Endothelial cell of umbilical vein (primary cell): ENCODE data around the gene MTR. TPM values are rescaled to one million over a fixed set of nuclear protein-coding genes. Genes with fewer than 3 reads are reported as not detected.

ENCODE experiments used
- BruUV-seq: library from RNA; stranded (reverse); fragments of 400-500 nt; replicated peaks from 2 replicates; lab custom pipeline; 2021; lab: Mats Ljungman, UMichigan
- CTCF ChIA-PET: fragments of 300-600, 350-600 bp; sonication (Branson Sonifier 250); formaldehyde crosslinking; loops from one replicate; lab custom pipeline; 2021; ENCODE audit warnings: antibody characterized with exemption, inconsistent platforms; lab: Charles Lee
- POLR2A ChIA-PET: fragments of 300-600, 350-600 bp; sonication (Branson Sonifier 250); formaldehyde crosslinking; loops from one replicate; lab custom pipeline; 2021; ENCODE audit warnings: antibody characterized with exemption, inconsistent platforms; lab: Charles Lee
- DNase-seq: peaks from one replicate; pipeline ENCODE4 v3.0.0-alpha.2; 2011; ENCODE audit warnings: low read depth, low spot score
- FAIRE-seq: peaks from 2 replicates; lab custom pipeline; 2011; peaks lifted over from hg19 to GRCh38; lab: Jason Lieb, UNC
- H2AFZ ChIP-seq: 2 replicates; pipeline ENCODE4 v1.6.0; 2012; ENCODE audit warnings: low read depth, low read length, control low read depth, inconsistent platforms
- H3K27ac ChIP-seq: 2 replicates; pipeline ENCODE4 v1.5.1; 2011; ENCODE audit warnings: low read depth, mild to moderate bottlenecking, control low read depth, low read length, moderate library complexity; ENCODE audit not compliant: insufficient read depth
- H3K27me3 ChIP-seq, 2 experiments: 2 replicates each; pipeline versions ENCODE4 v1.6.0 to v1.6.1; 2011; ENCODE audit warnings: low read length in 2 of 2, mixed read lengths in 1 of 2; ENCODE audit not compliant: control insufficient read depth in 2 of 2, insufficient read depth in 2 of 2
- H3K36me3 ChIP-seq, 2 experiments: 2 replicates in 1 of 2; 3 replicates in 1 of 2; pipeline ENCODE4 v1.5.1; 2011; ENCODE audit warnings: low read length in 2 of 2, mild to moderate bottlenecking in 1 of 2, moderate library complexity in 1 of 2; ENCODE audit not compliant: control insufficient read depth in 2 of 2, insufficient read depth in 2 of 2; ENCODE audit errors: extremely low read depth in 1 of 2
- H3K4me1 ChIP-seq: 3 replicates; pipeline ENCODE4 v1.5.1; 2011; ENCODE audit warnings: mild to moderate bottlenecking, low read length; ENCODE audit not compliant: control insufficient read depth, insufficient read depth; ENCODE audit errors: extremely low read depth
- H3K4me2 ChIP-seq: 2 replicates; pipeline ENCODE4 v1.6.1; 2011; ENCODE audit warnings: low read length, control low read depth, mixed read lengths; ENCODE audit not compliant: insufficient read depth
- H3K4me3 ChIP-seq, 3 experiments: fragments of 200-600 bp in 1 of 3; sonication (generic), shearing (Covaris generic) in 1 of 3; replicated peaks in 1 of 3; 2 replicates each; pipeline ENCODE4 v1.5.1; 2011 to 2016; ENCODE audit warnings: control low read depth in 3 of 3, low read length in 3 of 3, mild to moderate bottlenecking in 2 of 3, inconsistent platforms in 1 of 3, low read depth in 1 of 3, moderate library complexity in 1 of 3; ENCODE audit not compliant: insufficient read depth in 1 of 3
- H3K79me2 ChIP-seq: 2 replicates; pipeline ENCODE4 v1.6.0; 2012; ENCODE audit warnings: low read length, inconsistent platforms; ENCODE audit not compliant: control insufficient read depth, insufficient read depth
- H3K9ac ChIP-seq: replicated peaks from 2 replicates; pipeline ENCODE3; 2011; ENCODE audit warnings: low read length, control low read depth; ENCODE audit not compliant: insufficient read depth; ENCODE audit errors: extremely low read depth
- H3K9me1 ChIP-seq: replicated peaks from 3 replicates; pipeline ENCODE4 v1.6.0; 2011; ENCODE audit warnings: mild to moderate bottlenecking, low read length; ENCODE audit not compliant: control insufficient read depth, insufficient read depth; ENCODE audit errors: extremely low read depth
- H3K9me3 ChIP-seq: replicated peaks from 2 replicates; pipeline ENCODE4 v1.5.1; 2012; ENCODE audit warnings: low read length, inconsistent platforms; ENCODE audit not compliant: control insufficient read depth, insufficient read depth
- H4K20me1 ChIP-seq: replicated peaks from 2 replicates; pipeline ENCODE3; 2011; ENCODE audit warnings: mild to moderate bottlenecking, low read length; ENCODE audit not compliant: control insufficient read depth, insufficient read depth; ENCODE audit errors: extremely low read depth
- EZH2 ChIP-seq: IDR thresholded peaks from 2 replicates; pipeline ENCODE4 v1.6.1; 2012; ENCODE audit warnings: borderline replicate concordance, low read depth, mild to moderate bottlenecking, moderate library complexity, low read length, inconsistent platforms; ENCODE audit not compliant: severe bottlenecking
- FOS ChIP-seq: IDR thresholded peaks from 2 replicates; pipeline ENCODE4 v1.6.1; 2011; ENCODE audit warnings: mild to moderate bottlenecking, low read length, moderate library complexity, borderline replicate concordance; ENCODE audit not compliant: insufficient read depth
- GATA2 ChIP-seq: IDR thresholded peaks from 2 replicates; pipeline ENCODE4 v1.7.0; 2011; ENCODE audit warnings: low read depth, mild to moderate bottlenecking, moderate library complexity, mixed read lengths, low read length; ENCODE audit not compliant: insufficient read length, insufficient read depth
- JUN ChIP-seq: IDR thresholded peaks from 2 replicates; pipeline ENCODE4 v1.6.1; 2011; ENCODE audit warnings: borderline replicate concordance, low read depth; ENCODE audit not compliant: insufficient read length, insufficient read depth
- MYC ChIP-seq: IDR thresholded peaks from one replicate; pipeline ENCODE4 v1.6.1; 2011; ENCODE audit warnings: mild to moderate bottlenecking, low read depth, low read length
- POLR2A ChIP-seq: IDR thresholded peaks from 2 replicates; pipeline ENCODE4 v1.6.1; 2012; ENCODE audit warnings: low read depth, mild to moderate bottlenecking, control low read depth, low read length
- POLR2AphosphoS5 ChIP-seq: IDR thresholded peaks from 2 replicates; pipeline ENCODE4 v1.6.1; 2012; ENCODE audit warnings: low read depth, mild to moderate bottlenecking, control low read depth, low read length, moderate library complexity; ENCODE audit not compliant: insufficient read depth
- dilution Hi-C: fragments of 300-500 bp; cut with MboI; formaldehyde crosslinking; loops from one replicate; pipeline ENCODE4 v1.15.0; 2019; ENCODE audit warnings: low sequenced_read_pairs; ENCODE audit not compliant: extremely low pct_ligation_motif_present
- intact Hi-C: fragments of 100-400 bp; cut with micrococcal nuclease; formaldehyde crosslinking; loops from one replicate; pipeline ENCODE4 v1.10.0; 2022
- polyA plus RNA-seq, 4 experiments: library from polyadenylated mRNA; depleted of rRNA in 3 of 4; stranded (reverse) in 3 of 4; unstranded in 1 of 4; fragments of >200 nt; gene quantifications; 2 replicates each; pipeline versions ENCODE4 v1.2.1 to v1.2.3, GENCODE V29; 2011 to 2012; ENCODE audit warnings: missing spikeins in 1 of 4
- total RNA-seq: library from RNA; stranded (reverse); gene quantifications from 2 replicates; pipeline ENCODE4 v1.2.3, GENCODE V29; 2021
- TF ChIP-seq, protein P1 (sequence below): IDR thresholded peaks from 2 replicates; pipeline ENCODE4 v1.6.1; 2011; ENCODE audit not compliant: insufficient read depth, insufficient read length
- TF ChIP-seq, protein P2 (sequence below), 2 donors: IDR thresholded peaks; 1 replicate in 1 of 2; 2 replicates in 1 of 2; pipeline ENCODE4 v1.5.1; 2011; ENCODE audit warnings: low read length in 2 of 2, mild to moderate bottlenecking in 2 of 2, moderate library complexity in 2 of 2, control low read depth in 1 of 2, inconsistent platforms in 1 of 2, low read depth in 1 of 2; ENCODE audit not compliant: insufficient read depth in 1 of 2; ENCODE audit errors: extremely low read depth in 1 of 2

Gene MTR
- total and polyA plus RNA-seq, 2 donors (not counting 3 experiments of a cell fraction or from before 2014, with no cell fraction given) = 6.7 to 45.2 TPM

DNA sequence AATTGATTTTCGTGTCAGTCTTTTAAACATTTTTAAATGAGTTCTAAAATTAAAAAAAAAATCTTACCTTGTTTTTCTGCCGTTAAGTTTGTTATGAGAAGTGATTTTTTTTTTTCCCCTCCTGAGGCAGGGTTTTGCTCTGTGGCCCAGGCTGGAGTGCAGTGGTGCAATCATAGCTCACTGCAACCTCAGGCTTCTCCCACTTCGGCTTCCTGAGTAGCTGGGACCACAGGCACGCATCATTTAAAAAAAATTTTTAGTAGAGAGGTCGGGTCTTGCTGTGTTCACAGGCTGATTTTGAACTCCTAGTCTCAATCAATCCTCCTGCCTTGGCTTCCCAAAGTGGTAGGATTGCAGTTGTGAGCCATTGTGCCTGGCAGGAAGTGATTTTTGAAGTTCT, 41.1 kb downstream of the MTR start:
- Histone ChIP-seq H3K9ac (no peak overlapping the region), H3K9me3 (no peaks in the 10 kb centered on the region), H3K9me1 (no peaks in the 10 kb centered on the region), H3K27ac (no peak overlapping the region), H3K4me3 (no peak overlapping the region), H4K20me1 (no peaks in the 10 kb centered on the region), H3K36me3 (peaks cover 17 to 19% of the 10 kb centered on the region in 2 experiments), H2AFZ (no peak overlapping the region), H3K4me2 (no peak overlapping the region), H3K27me3 (no peaks in the 10 kb centered on the region), H3K4me1 (no peaks in the 10 kb centered on the region), H3K79me2 (no peaks in the 10 kb centered on the region)
- DNase-seq (no peak), FAIRE-seq (no peak)
- dilution Hi-C loops (no loop called here), intact Hi-C loops (no loop called here)
- POLR2A ChIA-PET = no interaction called here
- TF ChIP-seq POLR2AphosphoS5 (no peak), EZH2 (no peak)
- TF ChIP-seq, protein P1, sequence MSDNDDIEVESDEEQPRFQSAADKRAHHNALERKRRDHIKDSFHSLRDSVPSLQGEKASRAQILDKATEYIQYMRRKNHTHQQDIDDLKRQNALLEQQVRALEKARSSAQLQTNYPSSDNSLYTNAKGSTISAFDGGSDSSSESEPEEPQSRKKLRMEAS = no peak
- BruUV-seq = no TSS peak
- CTCF ChIA-PET = no interaction called here

DNA sequence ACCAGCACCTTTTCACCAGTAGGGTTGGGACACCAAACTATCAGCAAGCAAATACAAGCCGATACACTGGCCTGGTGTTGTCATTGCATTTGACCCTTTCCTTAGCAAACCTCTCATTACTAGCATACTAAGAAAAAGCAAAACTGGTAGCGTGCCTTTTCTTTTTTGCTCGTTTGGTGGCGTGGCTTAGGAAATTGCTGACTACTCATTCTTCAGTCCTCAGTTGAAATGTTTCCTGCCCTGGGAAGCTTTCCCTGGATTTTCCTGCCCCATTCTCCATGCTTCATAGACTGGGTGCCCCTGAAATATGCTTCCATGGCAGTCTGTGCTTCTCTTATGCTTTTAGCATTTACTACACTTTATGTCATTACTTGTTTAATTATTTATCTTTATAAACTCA, 42.0 kb downstream of the MTR start:
- BruUV-seq = no TSS peak
- POLR2A ChIA-PET = no interaction called here
- dilution Hi-C loops = no loop called here

More for the DNA sequence above, 42.0 kb downstream of the MTR start:
- FAIRE-seq (no peak), DNase-seq (no peak)
- TF ChIP-seq POLR2A = no peak
- no peak for TF ChIP-seq FOS
- no peak for TF ChIP-seq POLR2AphosphoS5
- no peak for TF ChIP-seq JUN
- TF ChIP-seq GATA2 = no peak
- no peak for TF ChIP-seq EZH2
- no peak for TF ChIP-seq MYC
- TF ChIP-seq, protein P1 = no peak
- TF ChIP-seq, protein P2, sequence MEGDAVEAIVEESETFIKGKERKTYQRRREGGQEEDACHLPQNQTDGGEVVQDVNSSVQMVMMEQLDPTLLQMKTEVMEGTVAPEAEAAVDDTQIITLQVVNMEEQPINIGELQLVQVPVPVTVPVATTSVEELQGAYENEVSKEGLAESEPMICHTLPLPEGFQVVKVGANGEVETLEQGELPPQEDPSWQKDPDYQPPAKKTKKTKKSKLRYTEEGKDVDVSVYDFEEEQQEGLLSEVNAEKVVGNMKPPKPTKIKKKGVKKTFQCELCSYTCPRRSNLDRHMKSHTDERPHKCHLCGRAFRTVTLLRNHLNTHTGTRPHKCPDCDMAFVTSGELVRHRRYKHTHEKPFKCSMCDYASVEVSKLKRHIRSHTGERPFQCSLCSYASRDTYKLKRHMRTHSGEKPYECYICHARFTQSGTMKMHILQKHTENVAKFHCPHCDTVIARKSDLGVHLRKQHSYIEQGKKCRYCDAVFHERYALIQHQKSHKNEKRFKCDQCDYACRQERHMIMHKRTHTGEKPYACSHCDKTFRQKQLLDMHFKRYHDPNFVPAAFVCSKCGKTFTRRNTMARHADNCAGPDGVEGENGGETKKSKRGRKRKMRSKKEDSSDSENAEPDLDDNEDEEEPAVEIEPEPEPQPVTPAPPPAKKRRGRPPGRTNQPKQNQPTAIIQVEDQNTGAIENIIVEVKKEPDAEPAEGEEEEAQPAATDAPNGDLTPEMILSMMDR (IDR thresholded peaks at IDR 0.05; ENCODE audit: extremely low read depth in 1 of 2, insufficient read depth in 1 of 2, low read depth in 1 of 2, low read length in 2 of 2) = no peak
- no peaks in the 10 kb centered on the region for H4K20me1 ChIP-seq
- H3K4me3 ChIP-seq = no peak overlapping the region
- intact Hi-C loops = no loop called here
- H3K27me3 ChIP-seq = no peaks in the 10 kb centered on the region
- no peak overlapping the region for H2AFZ ChIP-seq
- CTCF ChIA-PET = no interaction called here
- no peak overlapping the region for H3K4me2 ChIP-seq
- H3K9me3 ChIP-seq = no peaks in the 10 kb centered on the region
- no peak overlapping the region for H3K27ac ChIP-seq
- no peak overlapping the region for H3K9ac ChIP-seq
- H3K79me2 ChIP-seq = no peaks in the 10 kb centered on the region
- H3K9me1 ChIP-seq = no peaks in the 10 kb centered on the region
- H3K4me1 ChIP-seq = no peaks in the 10 kb centered on the region
- peaks cover 14 to 17% of the 10 kb centered on the region in 2 experiments for H3K36me3 ChIP-seq
